Neuron (in vitro differentiated cells): ENCODE results near the gene CNP.
"Not testable (repeated sequence)": the region's sequence is repeated elsewhere in the genome, so short reads cannot be mapped to it uniquely, and the experiment has no call there.

Experiments used
- H2AFZ ChIP-seq: one replicate; pipeline ENCODE4 v1.6.1; 2013; ENCODE audit warnings: low read depth, mild to moderate bottlenecking, inconsistent platforms, low read length, moderate library complexity
- H3K27me3 ChIP-seq: one replicate; pipeline ENCODE4 v1.6.1; 2013; ENCODE audit warnings: low read length; ENCODE audit not compliant: insufficient read depth
- H3K36me3 ChIP-seq: one replicate; pipeline ENCODE4 v1.6.1; 2013; ENCODE audit warnings: low read length; ENCODE audit not compliant: insufficient read depth
- H3K4me1 ChIP-seq: one replicate; pipeline ENCODE4 v1.6.1; 2013; ENCODE audit warnings: low read length; ENCODE audit not compliant: insufficient read depth
- H3K4me3 ChIP-seq: 2 replicates; pipeline ENCODE4 v1.5.1; 2013; ENCODE audit warnings: mild to moderate bottlenecking, low read length, moderate library complexity
- H3K9me3 ChIP-seq: one replicate; pipeline ENCODE4 v1.6.1; 2013; ENCODE audit warnings: low read length

Gene CNP

GRCh38 chr17:41931715-41932114 lies 34.9 kb upstream of the CNP start:
- not testable (repeated sequence) for H3K9me3 ChIP-seq, H2AFZ ChIP-seq, H3K4me3 ChIP-seq, H3K27me3 ChIP-seq
- Histone ChIP-seq H3K4me1 (peaks cover 14% of the 10 kb centered on the region), H3K36me3 (peaks cover 20% of the 10 kb centered on the region)

DNA sequence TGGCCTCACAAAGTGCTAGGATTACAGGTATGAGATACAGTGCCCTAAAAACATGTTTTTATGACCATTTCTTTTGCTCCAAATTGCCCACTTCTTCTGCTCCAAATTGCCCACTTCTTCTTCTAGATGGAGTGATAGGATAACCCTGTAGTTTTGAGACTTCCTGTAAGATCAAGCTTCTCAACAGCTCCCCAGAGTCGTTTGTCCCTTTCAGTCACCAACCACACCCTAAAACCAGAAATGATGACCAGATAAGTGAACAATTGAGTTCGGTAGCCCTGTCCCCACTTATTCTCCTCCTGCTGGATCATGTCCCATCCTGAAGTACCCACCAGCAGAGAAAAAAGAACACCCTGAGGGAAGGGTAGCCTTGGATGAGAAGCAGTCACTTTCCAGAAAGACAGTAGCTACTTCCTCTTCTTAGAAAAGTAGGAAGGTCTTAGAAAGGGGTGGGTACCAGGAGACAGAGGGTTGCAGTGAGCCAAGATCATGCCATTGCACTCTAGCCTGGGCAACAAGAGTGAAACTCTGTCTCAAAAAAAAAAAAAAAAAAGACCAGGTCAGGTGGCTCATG lies 33.7 kb upstream of the CNP start:
- no peaks in the 10 kb centered on the region for H3K27me3 ChIP-seq
- peaks cover 14% of the 10 kb centered on the region for H3K4me1 ChIP-seq
- H3K9me3 ChIP-seq, result no peaks in the 10 kb centered on the region
- peaks cover 31% of the 10 kb centered on the region for H3K36me3 ChIP-seq
- no peak overlapping the region for H2AFZ ChIP-seq
- no peak overlapping the region for H3K4me3 ChIP-seq

DNA sequence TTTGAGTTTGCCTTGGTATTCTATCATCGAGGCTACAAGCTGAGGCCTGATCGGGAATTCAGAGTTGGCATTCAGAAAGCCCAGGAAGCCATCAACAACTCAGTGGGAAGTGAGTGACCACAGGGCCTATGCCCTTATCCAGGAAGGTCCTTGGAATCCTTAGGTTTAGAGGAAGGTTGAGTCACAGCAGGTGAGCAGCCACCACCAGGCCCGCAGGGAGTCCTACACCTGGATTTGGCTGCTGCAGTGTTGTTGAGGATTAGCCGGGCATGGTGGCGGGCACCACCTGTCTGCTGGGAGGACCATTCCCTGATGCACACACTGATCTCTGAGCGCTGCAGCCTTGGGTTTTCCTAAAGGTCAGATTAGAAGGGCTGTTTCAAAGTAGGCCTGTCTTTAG lies 31.0 kb upstream of the CNP start:
- peaks cover 5% of the 10 kb centered on the region for H3K4me1 ChIP-seq
- H3K27me3 ChIP-seq, result no peaks in the 10 kb centered on the region
- no peak overlapping the region for H3K4me3 ChIP-seq
- no peak overlapping the region for H2AFZ ChIP-seq
- peaks cover 49% of the 10 kb centered on the region for H3K36me3 ChIP-seq
- H3K9me3 ChIP-seq, result no peaks in the 10 kb centered on the region

DNA sequence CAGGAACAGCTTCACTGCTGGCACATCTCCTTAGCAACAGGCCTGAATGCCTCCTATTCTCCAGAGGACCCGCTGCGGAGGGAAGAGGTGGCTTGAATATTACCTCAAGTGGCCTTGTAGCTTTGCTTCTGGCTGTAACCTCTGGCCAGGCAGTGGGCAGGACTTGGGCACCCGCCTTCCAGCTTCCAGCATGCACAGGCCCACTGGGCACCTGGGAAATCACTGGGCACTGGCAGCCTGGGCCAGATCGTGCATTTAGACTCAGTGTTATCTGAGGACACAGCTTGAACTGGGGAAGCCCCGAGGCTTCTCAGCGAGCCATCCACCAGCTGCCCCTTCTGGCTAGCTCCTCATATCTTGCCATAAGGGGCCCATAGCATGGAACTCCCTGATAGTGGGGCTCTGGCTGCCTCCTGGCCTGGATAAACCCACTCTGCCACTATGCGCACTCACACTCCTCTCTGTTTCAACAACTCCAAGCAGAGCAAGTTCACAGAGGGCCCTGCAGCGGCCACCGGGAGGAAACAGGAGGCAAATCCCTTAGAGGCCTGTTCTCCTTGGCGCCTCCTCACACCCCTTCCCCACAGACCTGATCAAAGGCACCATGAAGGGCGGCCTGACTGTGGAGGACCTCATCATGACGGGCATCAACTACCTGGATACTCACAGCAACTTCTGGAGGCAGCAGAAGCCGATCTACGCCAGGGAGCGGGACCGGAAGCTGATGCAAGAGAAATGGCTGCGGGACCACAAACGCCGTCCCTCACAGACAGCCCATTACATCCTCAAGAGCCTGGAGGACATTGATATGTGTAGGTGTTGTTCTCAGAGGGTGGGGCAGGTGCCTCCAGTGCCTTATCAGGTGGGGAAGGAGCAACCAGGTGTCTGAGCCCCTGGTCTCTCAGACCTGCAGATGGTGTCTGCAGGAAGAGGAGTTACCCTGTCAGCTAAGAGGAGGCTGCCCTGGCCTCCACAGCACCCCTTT lies 28.3 kb upstream of the CNP start:
- Histone ChIP-seq H3K4me3 (no peak overlapping the region), H3K36me3 (peaks cover 49% of the 10 kb centered on the region), H3K4me1 (no peaks in the 10 kb centered on the region), H2AFZ (no peak overlapping the region), H3K27me3 (no peaks in the 10 kb centered on the region), H3K9me3 (no peaks in the 10 kb centered on the region)

DNA sequence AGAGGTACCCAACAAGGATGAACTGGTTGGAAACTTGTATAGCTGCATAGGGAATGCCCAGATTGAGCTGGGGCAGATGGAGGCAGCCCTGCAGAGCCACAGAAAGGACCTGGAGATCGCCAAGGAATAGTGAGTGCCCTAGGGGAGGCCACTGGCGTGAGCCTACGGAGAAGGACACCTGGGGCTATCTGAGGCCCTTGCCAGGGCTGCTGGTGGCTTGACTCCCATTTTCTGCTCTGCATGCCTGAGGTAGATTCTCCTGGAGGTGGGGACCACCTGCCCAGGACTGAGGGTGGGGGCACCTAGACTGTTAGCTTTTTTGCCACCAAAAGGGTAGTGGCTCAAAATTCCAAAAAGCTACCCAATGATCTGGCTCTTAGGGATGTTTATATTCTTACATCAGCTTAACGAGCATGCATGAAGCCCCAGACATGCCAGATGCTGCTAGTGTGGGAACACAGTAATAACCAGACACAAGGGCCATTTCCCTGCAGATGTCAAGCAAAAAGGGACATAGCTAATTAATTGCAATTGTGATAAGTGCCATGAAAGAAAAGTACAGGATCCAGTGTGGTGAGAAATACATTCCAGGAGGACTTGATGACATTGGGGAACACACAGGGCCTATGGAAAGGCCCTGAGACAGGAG lies 27.4 kb upstream of the CNP start:
- no peak overlapping the region for H3K4me3 ChIP-seq
- peaks cover 49% of the 10 kb centered on the region for H3K36me3 ChIP-seq
- H3K27me3 ChIP-seq, result no peaks in the 10 kb centered on the region
- no peaks in the 10 kb centered on the region for H3K9me3 ChIP-seq
- H2AFZ ChIP-seq, result no peak overlapping the region
- no peaks in the 10 kb centered on the region for H3K4me1 ChIP-seq

DNA sequence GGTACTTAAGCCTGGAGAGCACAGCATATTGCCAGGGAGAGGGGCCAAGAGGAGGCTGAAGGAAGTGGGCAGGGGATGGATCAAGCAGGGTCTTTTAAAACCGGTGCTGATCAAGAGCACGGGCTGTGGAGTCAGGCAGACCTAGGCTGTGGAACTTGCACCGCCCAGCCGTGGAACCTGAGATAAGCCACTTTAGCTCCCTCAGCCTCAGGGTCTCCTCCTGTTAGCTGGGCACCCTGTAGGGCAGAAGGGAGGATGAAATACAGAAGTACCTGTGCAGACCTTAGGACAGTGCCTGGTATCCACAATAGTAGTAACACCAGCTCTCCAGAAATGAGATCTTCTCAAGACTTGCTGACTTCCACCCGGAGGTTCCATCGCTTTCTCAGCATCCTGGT lies 26.9 kb upstream of the CNP start:
- Histone ChIP-seq H3K36me3 (peaks cover 48% of the 10 kb centered on the region), H3K4me1 (no peaks in the 10 kb centered on the region), H3K4me3 (no peak overlapping the region), H2AFZ (no peak overlapping the region), H3K9me3 (no peaks in the 10 kb centered on the region), H3K27me3 (no peaks in the 10 kb centered on the region)

GRCh38 chr17:41941168-41941567 lies 25.4 kb upstream of the CNP start:
- Histone ChIP-seq H3K4me3 (no peak overlapping the region), H3K9me3 (no peaks in the 10 kb centered on the region), H3K4me1 (no peaks in the 10 kb centered on the region), H3K36me3 (peaks cover 43% of the 10 kb centered on the region), H2AFZ (no peak overlapping the region), H3K27me3 (no peaks in the 10 kb centered on the region)

GRCh38 chr17:41942626-41943373 lies 23.8 kb upstream of the CNP start:
- Histone ChIP-seq H2AFZ (no peak overlapping the region), H3K27me3 (no peaks in the 10 kb centered on the region), H3K36me3 (peaks cover 28% of the 10 kb centered on the region)

GRCh38 chr17:41943492-41943891 lies 23.1 kb upstream of the CNP start:
- Histone ChIP-seq H3K4me3 (no peak overlapping the region), H2AFZ (no peak overlapping the region), H3K27me3 (no peaks in the 10 kb centered on the region), H3K4me1 (no peaks in the 10 kb centered on the region), H3K36me3 (peaks cover 26% of the 10 kb centered on the region), H3K9me3 (no peaks in the 10 kb centered on the region)

More at GRCh38 chr17:41942626-41943373, 23.8 kb upstream of the CNP start:
- Histone ChIP-seq H3K4me1 (no peaks in the 10 kb centered on the region), H3K4me3 (no peak overlapping the region), H3K9me3 (no peaks in the 10 kb centered on the region)

- Histone ChIP-seq H3K4me1 (no peaks in the 10 kb centered on the region), H2AFZ (no peak overlapping the region), H3K4me3 (no peak overlapping the region), H3K27me3 (no peaks in the 10 kb centered on the region), H3K9me3 (no peaks in the 10 kb centered on the region), H3K36me3 (peaks cover 24% of the 10 kb centered on the region)
Measured at GRCh38 chr17:41944943-41945342, 21.7 kb upstream of the CNP start.

- no peaks in the 10 kb centered on the region for H3K9me3 ChIP-seq
- no peak overlapping the region for H2AFZ ChIP-seq
- no peaks in the 10 kb centered on the region for H3K4me1 ChIP-seq
- H3K4me3 ChIP-seq, result no peak overlapping the region
- peaks cover 34% of the 10 kb centered on the region for H3K36me3 ChIP-seq
- H3K27me3 ChIP-seq, result no peaks in the 10 kb centered on the region
Measured at GRCh38 chr17:41948762-41949460, 17.7 kb upstream of the CNP start.

- no peak overlapping the region for H2AFZ ChIP-seq
- peaks cover 16% of the 10 kb centered on the region for H3K36me3 ChIP-seq
- no peaks in the 10 kb centered on the region for H3K27me3 ChIP-seq
- no peaks in the 10 kb centered on the region for H3K4me1 ChIP-seq
- H3K4me3 ChIP-seq, result no peak overlapping the region
- H3K9me3 ChIP-seq, result no peaks in the 10 kb centered on the region
Measured at GRCh38 chr17:41956522-41956921, 10.1 kb upstream of the CNP start.
